A549 (cell line): ENCODE measurements around the gene TTLL11.

Experiments
- BHLHE40 ChIP-seq: IDR thresholded peaks from 2 replicates; pipeline ENCODE4 v1.6.1; 2012; ENCODE audit warnings: low read depth, low read length, inconsistent platforms
- EP300 ChIP-seq, 2 experiments: fragments of >200 bp; sonication (Bioruptor Twin); formaldehyde crosslinking; IDR thresholded peaks; 2 replicates in 1 of 2; 3 replicates in 1 of 2; pipeline ENCODE4 v1.6.1; 2016 to 2017
- HOXA7 ChIP-seq: fragments of 250-450 bp; sonication (Bioruptor Pico); IDR thresholded peaks from 2 replicates; pipeline ENCODE4 v1.5.0; 2020; ENCODE audit warnings: mild to moderate bottlenecking, moderate library complexity
- JUN ChIP-seq, 2 experiments: fragments of >200 bp; sonication (Bioruptor Twin); formaldehyde crosslinking; IDR thresholded peaks; 2 replicates in 1 of 2; 3 replicates in 1 of 2; pipeline ENCODE4 v1.6.1; 2016 to 2017
- NPAS2 ChIP-seq: fragments of 250-450 bp; sonication (Bioruptor Pico); IDR thresholded peaks from 2 replicates; pipeline ENCODE4 v1.8.0; 2022; ENCODE audit warnings: mild to moderate bottlenecking, moderate library complexity, borderline replicate concordance
- POLR2A ChIP-seq: IDR thresholded peaks from 2 replicates; pipeline ENCODE4 v1.6.1; 2012; ENCODE audit warnings: mild to moderate bottlenecking, low read length
- RNF2 ChIP-seq: fragments of 200-600 bp; sonication (generic); IDR thresholded peaks from 2 replicates; pipeline ENCODE4 v1.6.1; 2016; ENCODE audit warnings: low read depth, mild to moderate bottlenecking, antibody characterized with exemption, moderate library complexity, borderline replicate concordance
- ZNF302 ChIP-seq: fragments of 250-450 bp; sonication (Bioruptor Pico); IDR thresholded peaks from 2 replicates; pipeline ENCODE4 v1.9.0; 2021; ENCODE audit warnings: inconsistent platforms, mild to moderate bottlenecking, moderate library complexity
- TF ChIP-seq, protein P1 (sequence below): fragments of >200 bp; sonication (Bioruptor Twin); formaldehyde crosslinking; IDR thresholded peaks from 3 replicates; pipeline ENCODE4 v1.5.1; 2016
- TF ChIP-seq, protein P2 (sequence below): IDR thresholded peaks from 2 replicates; pipeline ENCODE4 v1.6.1; 2012
- TF ChIP-seq, protein P3 (sequence below): IDR thresholded peaks from 2 replicates; pipeline ENCODE4 v1.6.1; 2012
- TF ChIP-seq, protein P4 (sequence below): fragments of 450-650 bp; IDR thresholded peaks from 2 replicates; pipeline ENCODE4 v1.6.1; 2014; ENCODE audit warnings: antibody characterized with exemption
- TF ChIP-seq, protein P5 (sequence below): IDR thresholded peaks from 2 replicates; pipeline ENCODE4 v1.6.1; 2012; ENCODE audit warnings: low read depth, borderline replicate concordance

DNA sequence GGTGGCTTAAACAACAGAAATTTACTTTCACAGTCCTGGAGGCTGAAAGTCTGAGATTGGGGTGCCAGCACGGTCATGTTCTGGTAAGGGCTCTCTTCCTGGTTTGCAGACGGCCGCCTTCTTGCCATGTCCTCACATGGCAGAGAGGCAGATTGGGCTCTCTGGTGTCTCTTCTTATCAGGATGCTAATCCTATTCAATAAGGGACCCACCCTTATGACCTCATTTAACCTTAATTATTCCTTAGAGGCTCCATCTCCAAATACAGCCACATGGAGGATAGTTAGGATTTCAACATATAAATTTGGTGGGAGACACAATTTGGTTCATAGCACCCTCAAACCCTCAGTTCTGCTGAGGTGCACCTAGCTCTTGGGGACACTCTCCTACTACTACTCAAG lies 261.2 kb downstream of the TTLL11 start:
- TF ChIP-seq ZNF302 (CRISPR knock-in tag) (no peak), HOXA7 (CRISPR knock-in tag) (no peak), EP300 (IDR thresholded peaks at IDR 0.05) (no peak), JUN (IDR thresholded peaks at IDR 0.05) (no peak), POLR2A (no peak), RNF2 (no peak), BHLHE40 (no peak), NPAS2 (CRISPR knock-in tag) (no peak)
- TF ChIP-seq, protein P1, sequence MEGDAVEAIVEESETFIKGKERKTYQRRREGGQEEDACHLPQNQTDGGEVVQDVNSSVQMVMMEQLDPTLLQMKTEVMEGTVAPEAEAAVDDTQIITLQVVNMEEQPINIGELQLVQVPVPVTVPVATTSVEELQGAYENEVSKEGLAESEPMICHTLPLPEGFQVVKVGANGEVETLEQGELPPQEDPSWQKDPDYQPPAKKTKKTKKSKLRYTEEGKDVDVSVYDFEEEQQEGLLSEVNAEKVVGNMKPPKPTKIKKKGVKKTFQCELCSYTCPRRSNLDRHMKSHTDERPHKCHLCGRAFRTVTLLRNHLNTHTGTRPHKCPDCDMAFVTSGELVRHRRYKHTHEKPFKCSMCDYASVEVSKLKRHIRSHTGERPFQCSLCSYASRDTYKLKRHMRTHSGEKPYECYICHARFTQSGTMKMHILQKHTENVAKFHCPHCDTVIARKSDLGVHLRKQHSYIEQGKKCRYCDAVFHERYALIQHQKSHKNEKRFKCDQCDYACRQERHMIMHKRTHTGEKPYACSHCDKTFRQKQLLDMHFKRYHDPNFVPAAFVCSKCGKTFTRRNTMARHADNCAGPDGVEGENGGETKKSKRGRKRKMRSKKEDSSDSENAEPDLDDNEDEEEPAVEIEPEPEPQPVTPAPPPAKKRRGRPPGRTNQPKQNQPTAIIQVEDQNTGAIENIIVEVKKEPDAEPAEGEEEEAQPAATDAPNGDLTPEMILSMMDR: no peak
- TF ChIP-seq, protein P2, sequence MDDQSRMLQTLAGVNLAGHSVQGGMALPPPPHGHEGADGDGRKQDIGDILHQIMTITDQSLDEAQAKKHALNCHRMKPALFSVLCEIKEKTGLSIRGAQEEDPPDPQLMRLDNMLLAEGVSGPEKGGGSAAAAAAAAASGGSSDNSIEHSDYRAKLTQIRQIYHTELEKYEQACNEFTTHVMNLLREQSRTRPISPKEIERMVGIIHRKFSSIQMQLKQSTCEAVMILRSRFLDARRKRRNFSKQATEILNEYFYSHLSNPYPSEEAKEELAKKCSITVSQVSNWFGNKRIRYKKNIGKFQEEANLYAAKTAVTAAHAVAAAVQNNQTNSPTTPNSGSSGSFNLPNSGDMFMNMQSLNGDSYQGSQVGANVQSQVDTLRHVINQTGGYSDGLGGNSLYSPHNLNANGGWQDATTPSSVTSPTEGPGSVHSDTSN: no peak
- TF ChIP-seq, protein P3, sequence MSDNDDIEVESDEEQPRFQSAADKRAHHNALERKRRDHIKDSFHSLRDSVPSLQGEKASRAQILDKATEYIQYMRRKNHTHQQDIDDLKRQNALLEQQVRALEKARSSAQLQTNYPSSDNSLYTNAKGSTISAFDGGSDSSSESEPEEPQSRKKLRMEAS: no peak
- TF ChIP-seq, protein P4, sequence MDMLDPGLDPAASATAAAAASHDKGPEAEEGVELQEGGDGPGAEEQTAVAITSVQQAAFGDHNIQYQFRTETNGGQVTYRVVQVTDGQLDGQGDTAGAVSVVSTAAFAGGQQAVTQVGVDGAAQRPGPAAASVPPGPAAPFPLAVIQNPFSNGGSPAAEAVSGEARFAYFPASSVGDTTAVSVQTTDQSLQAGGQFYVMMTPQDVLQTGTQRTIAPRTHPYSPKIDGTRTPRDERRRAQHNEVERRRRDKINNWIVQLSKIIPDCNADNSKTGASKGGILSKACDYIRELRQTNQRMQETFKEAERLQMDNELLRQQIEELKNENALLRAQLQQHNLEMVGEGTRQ: no peak
- TF ChIP-seq, protein P5, sequence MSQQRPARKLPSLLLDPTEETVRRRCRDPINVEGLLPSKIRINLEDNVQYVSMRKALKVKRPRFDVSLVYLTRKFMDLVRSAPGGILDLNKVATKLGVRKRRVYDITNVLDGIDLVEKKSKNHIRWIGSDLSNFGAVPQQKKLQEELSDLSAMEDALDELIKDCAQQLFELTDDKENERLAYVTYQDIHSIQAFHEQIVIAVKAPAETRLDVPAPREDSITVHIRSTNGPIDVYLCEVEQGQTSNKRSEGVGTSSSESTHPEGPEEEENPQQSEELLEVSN: no peak
